Activated CD4-positive, alpha-beta T cell treated with anti-CD3 and anti-CD28 coated beads, Interleukin-2, amount 10 ng/mL, durations not matched to agents 24 days and 14 days (primary cell): Measurements from ENCODE around the gene UNC5C. TPM values are rescaled to one million over a fixed set of nuclear protein-coding genes. Genes with fewer than 3 reads are reported as not detected.

Experiments
- DNase-seq: peaks from one replicate; pipeline ENCODE4 v3.0.0; 2022
- H3K27ac Mint-ChIP-seq: one replicate; pipeline ENCODE4 v1.8.0; 2022; ENCODE audit warnings: mild to moderate bottlenecking, mixed read lengths
- H3K27me3 Mint-ChIP-seq: one replicate; pipeline ENCODE4 v1.8.0; 2022; ENCODE audit warnings: mixed read lengths
- H3K36me3 Mint-ChIP-seq: one replicate; pipeline ENCODE4 v1.8.0; 2022; ENCODE audit warnings: low read depth, mild to moderate bottlenecking, mixed read lengths
- H3K4me1 Mint-ChIP-seq: one replicate; pipeline ENCODE4 v1.8.0; 2021; ENCODE audit warnings: mixed read lengths
- H3K4me3 Mint-ChIP-seq: one replicate; pipeline ENCODE4 v1.8.0; 2022; ENCODE audit warnings: mild to moderate bottlenecking, moderate library complexity, mixed read lengths
- H3K9me3 Mint-ChIP-seq: one replicate; pipeline ENCODE4 v1.8.0; 2021; ENCODE audit warnings: mixed read lengths
- intact Hi-C: fragments of 100-400 bp; cut with micrococcal nuclease; formaldehyde crosslinking; loops from one replicate; pipeline ENCODE4 v1.15.1; 2023
- total RNA-seq: library from RNA; stranded (reverse); gene quantifications from 2 replicates; pipeline ENCODE4 v1.2.3, GENCODE V29; 2022

The UNC5C gene
- total RNA-seq, 1 donor from 2014 or later = not detected

GRCh38 chr4:95522682-95523530 is 25.9 kb downstream of the UNC5C start:
- intact Hi-C loops = no loop called here

GRCh38 chr4:95517576-95518345 is 31.0 kb downstream of the UNC5C start:
- Mint-ChIP-seq H3K27ac (no peak overlapping the region), H3K27me3 (no peaks in the 10 kb centered on the region), H3K4me3 (no peak overlapping the region), H3K9me3 (no peaks in the 10 kb centered on the region), H3K36me3 (no peaks in the 10 kb centered on the region), H3K4me1 (no peaks in the 10 kb centered on the region)
- no peak for DNase-seq
- intact Hi-C loops = no loop called here

More at GRCh38 chr4:95522682-95523530, 25.9 kb downstream of the UNC5C start:
- Mint-ChIP-seq H3K4me3 (no peak overlapping the region), H3K4me1 (no peaks in the 10 kb centered on the region), H3K27me3 (no peaks in the 10 kb centered on the region), H3K9me3 (no peaks in the 10 kb centered on the region), H3K36me3 (no peaks in the 10 kb centered on the region), H3K27ac (no peak overlapping the region)
- DNase-seq = no peak

- H3K4me3 Mint-ChIP-seq = no peak overlapping the region
- peaks cover 2% of the 10 kb centered on the region for H3K27me3 Mint-ChIP-seq
- intact Hi-C loops = no loop called here
- DNase-seq = no peak
- H3K27ac Mint-ChIP-seq = no peak overlapping the region
- no peaks in the 10 kb centered on the region for H3K36me3 Mint-ChIP-seq
- no peaks in the 10 kb centered on the region for H3K4me1 Mint-ChIP-seq
- no peaks in the 10 kb centered on the region for H3K9me3 Mint-ChIP-seq
These were observed 32.2 kb downstream of the UNC5C start for GRCh38 chr4:95516528-95517017.

- Mint-ChIP-seq H3K9me3 (no peaks in the 10 kb centered on the region), H3K27me3 (peaks cover 2% of the 10 kb centered on the region), H3K36me3 (no peaks in the 10 kb centered on the region), H3K4me3 (no peak overlapping the region), H3K4me1 (no peaks in the 10 kb centered on the region), H3K27ac (no peak overlapping the region)
- DNase-seq = no peak
- intact Hi-C loops = no loop called here
These were observed 33.2 kb downstream of the UNC5C start for GRCh38 chr4:95515589-95515988.

- intact Hi-C loops = no loop called here
- H3K9me3 Mint-ChIP-seq = no peaks in the 10 kb centered on the region
- H3K36me3 Mint-ChIP-seq = no peaks in the 10 kb centered on the region
- H3K4me3 Mint-ChIP-seq = no peak overlapping the region
- no peak for DNase-seq
- no peak overlapping the region for H3K27ac Mint-ChIP-seq
- H3K27me3 Mint-ChIP-seq = peaks cover 2% of the 10 kb centered on the region
- H3K4me1 Mint-ChIP-seq = no peaks in the 10 kb centered on the region
These were observed 35.8 kb downstream of the UNC5C start for GRCh38 chr4:95513022-95513421.

- Mint-ChIP-seq H3K9me3 (no peaks in the 10 kb centered on the region), H3K4me1 (no peaks in the 10 kb centered on the region), H3K36me3 (no peaks in the 10 kb centered on the region), H3K27ac (no peak overlapping the region), H3K4me3 (no peak overlapping the region), H3K27me3 (peaks cover 2% of the 10 kb centered on the region)
- DNase-seq = no peak
- intact Hi-C loops = no loop called here
These were observed 37.3 kb downstream of the UNC5C start for GRCh38 chr4:95511477-95511876.

- H3K27me3 Mint-ChIP-seq = peaks cover 2% of the 10 kb centered on the region
- DNase-seq = no peak
- H3K36me3 Mint-ChIP-seq = no peaks in the 10 kb centered on the region
- intact Hi-C loops = no loop called here
- no peaks in the 10 kb centered on the region for H3K9me3 Mint-ChIP-seq
- H3K4me1 Mint-ChIP-seq = no peaks in the 10 kb centered on the region
- H3K4me3 Mint-ChIP-seq = no peak overlapping the region
- no peak overlapping the region for H3K27ac Mint-ChIP-seq
These were observed 37.9 kb downstream of the UNC5C start for GRCh38 chr4:95510877-95511276.

- Mint-ChIP-seq H3K4me1 (no peaks in the 10 kb centered on the region), H3K4me3 (no peak overlapping the region), H3K27ac (no peak overlapping the region), H3K9me3 (no peaks in the 10 kb centered on the region), H3K36me3 (no peaks in the 10 kb centered on the region), H3K27me3 (peaks cover 2% of the 10 kb centered on the region)
- no peak for DNase-seq
- intact Hi-C loops = no loop called here
These were observed 38.6 kb downstream of the UNC5C start for GRCh38 chr4:95510145-95510544.

GRCh38 chr4:95508421-95508820 is 40.4 kb downstream of the UNC5C start:
- Mint-ChIP-seq H3K27ac (no peak overlapping the region), H3K4me1 (no peaks in the 10 kb centered on the region)
- DNase-seq = no peak

GRCh38 chr4:95507561-95507960 is 41.2 kb downstream of the UNC5C start:
- DNase-seq = no peak
- no peaks in the 10 kb centered on the region for H3K36me3 Mint-ChIP-seq
- no peak overlapping the region for H3K27ac Mint-ChIP-seq
- H3K4me1 Mint-ChIP-seq = no peaks in the 10 kb centered on the region
- H3K4me3 Mint-ChIP-seq = no peak overlapping the region
- H3K9me3 Mint-ChIP-seq = no peaks in the 10 kb centered on the region
- H3K27me3 Mint-ChIP-seq = peaks cover 3% of the 10 kb centered on the region
- intact Hi-C loops = no loop called here

More at GRCh38 chr4:95508421-95508820, 40.4 kb downstream of the UNC5C start:
- peaks cover 3% of the 10 kb centered on the region for H3K27me3 Mint-ChIP-seq
- H3K4me3 Mint-ChIP-seq = no peak overlapping the region
- intact Hi-C loops = no loop called here
- H3K9me3 Mint-ChIP-seq = no peaks in the 10 kb centered on the region
- H3K36me3 Mint-ChIP-seq = no peaks in the 10 kb centered on the region

GRCh38 chr4:95507147-95507546 is 41.6 kb downstream of the UNC5C start:
- no peaks in the 10 kb centered on the region for H3K9me3 Mint-ChIP-seq
- intact Hi-C loops = no loop called here
- no peak for DNase-seq
- H3K27ac Mint-ChIP-seq = no peak overlapping the region
- H3K4me1 Mint-ChIP-seq = no peaks in the 10 kb centered on the region
- H3K36me3 Mint-ChIP-seq = no peaks in the 10 kb centered on the region
- H3K4me3 Mint-ChIP-seq = no peak overlapping the region
- peaks cover 3% of the 10 kb centered on the region for H3K27me3 Mint-ChIP-seq

GRCh38 chr4:95506264-95506663 is 42.5 kb downstream of the UNC5C start:
- Mint-ChIP-seq H3K9me3 (no peaks in the 10 kb centered on the region), H3K36me3 (no peaks in the 10 kb centered on the region), H3K4me3 (no peak overlapping the region), H3K27ac (no peak overlapping the region), H3K4me1 (no peaks in the 10 kb centered on the region), H3K27me3 (peaks cover 1% of the 10 kb centered on the region)
- intact Hi-C loops = no loop called here
- DNase-seq = no peak

GRCh38 chr4:95505799-95506198 is 43.0 kb downstream of the UNC5C start:
- DNase-seq = no peak
- Mint-ChIP-seq H3K4me1 (no peaks in the 10 kb centered on the region), H3K4me3 (no peak overlapping the region), H3K9me3 (no peaks in the 10 kb centered on the region), H3K36me3 (no peaks in the 10 kb centered on the region), H3K27me3 (peaks cover 1% of the 10 kb centered on the region), H3K27ac (no peak overlapping the region)
- intact Hi-C loops = no loop called here

- Mint-ChIP-seq H3K27me3 (peaks cover 1% of the 10 kb centered on the region), H3K36me3 (no peaks in the 10 kb centered on the region), H3K4me1 (no peaks in the 10 kb centered on the region), H3K9me3 (no peaks in the 10 kb centered on the region), H3K27ac (no peak overlapping the region), H3K4me3 (no peak overlapping the region)
- intact Hi-C loops = no loop called here
- DNase-seq = no peak
These were observed 43.6 kb downstream of the UNC5C start for GRCh38 chr4:95505151-95505550.
